Neural progenitor cell (in vitro differentiated cells): Measurements from ENCODE around the gene EPS8. TPM values are rescaled to one million over a fixed set of nuclear protein-coding genes. Genes with fewer than 3 reads are reported as not detected.

ENCODE experiments used
- DNase-seq: peaks from one replicate; pipeline ENCODE4 v3.0.0-alpha.2; 2016; ENCODE audit warnings: low spot score
- H2AFZ ChIP-seq: fragments of 200-600 bp; sonication (generic); replicated peaks from 2 replicates; pipeline ENCODE4 v1.6.1; 2016; ENCODE audit warnings: antibody characterized with exemption
- H3F3A ChIP-seq: fragments of 200-600 bp; sonication (generic); 2 replicates; pipeline ENCODE4 v1.6.1; 2016; ENCODE audit warnings: antibody characterized with exemption, low read depth
- H3K27ac ChIP-seq: fragments of 200-600 bp; sonication (generic); 2 replicates; pipeline ENCODE4 v1.5.1; 2016; ENCODE audit warnings: mild to moderate bottlenecking
- H3K27me3 ChIP-seq: fragments of 200-600 bp; sonication (generic); 2 replicates; pipeline ENCODE4 v1.6.1; 2016; ENCODE audit warnings: mild to moderate bottlenecking, moderate library complexity
- H3K36me3 ChIP-seq: fragments of 200-600 bp; sonication (generic); 2 replicates; pipeline ENCODE4 v1.5.1; 2016
- H3K4me1 ChIP-seq: fragments of 200-600 bp; sonication (generic); 2 replicates; pipeline ENCODE4 v1.6.1; 2016; ENCODE audit warnings: mixed run types
- H3K4me2 ChIP-seq: fragments of 200-600 bp; sonication (generic); 2 replicates; pipeline ENCODE4 v1.6.1; 2016
- H3K4me3 ChIP-seq: fragments of 200-600 bp; sonication (generic); 2 replicates; pipeline ENCODE4 v1.5.1; 2016
- H3K79me2 ChIP-seq: fragments of 200-600 bp; sonication (generic); 2 replicates; pipeline ENCODE4 v1.6.1; 2016; ENCODE audit warnings: low read depth
- H3K9ac ChIP-seq: fragments of 200-600 bp; sonication (generic); 2 replicates; pipeline ENCODE4 v1.6.1; 2016
- H3K9me3 ChIP-seq: fragments of 200-600 bp; sonication (generic); 2 replicates; pipeline ENCODE4 v1.5.1; 2016; ENCODE audit warnings: low read depth
- H4K20me1 ChIP-seq: fragments of 200-600 bp; sonication (generic); 2 replicates; pipeline ENCODE4 v1.6.1; 2016; ENCODE audit warnings: low read depth
- H3K27ac Mint-ChIP-seq: 3 replicates; pipeline ENCODE4 v1.8.0; 2021; ENCODE audit warnings: mixed read lengths
- H3K27me3 Mint-ChIP-seq: 2 replicates; pipeline ENCODE4 v1.8.0; 2022; ENCODE audit warnings: low read depth, mild to moderate bottlenecking, inconsistent platforms, moderate library complexity, mixed read lengths; ENCODE audit not compliant: insufficient read depth
- H3K36me3 Mint-ChIP-seq: 3 replicates; pipeline ENCODE4 v1.8.0; 2021; ENCODE audit warnings: mixed read lengths
- H3K4me1 Mint-ChIP-seq: 3 replicates; pipeline ENCODE4 v1.8.0; 2021; ENCODE audit warnings: mixed read lengths
- H3K4me3 Mint-ChIP-seq: 3 replicates; pipeline ENCODE4 v1.8.0; 2021; ENCODE audit warnings: mild to moderate bottlenecking, moderate library complexity, mixed read lengths
- H3K9me3 Mint-ChIP-seq: 3 replicates; pipeline ENCODE4 v1.8.0; 2020; ENCODE audit warnings: mixed read lengths
- CTCF ChIP-seq: fragments of 200-600 bp; sonication (generic); IDR thresholded peaks from 2 replicates; pipeline ENCODE4 v1.5.1; 2017; ENCODE audit warnings: antibody characterized with exemption, mild to moderate bottlenecking
- EZH2 ChIP-seq: fragments of 200-600 bp; sonication (generic); IDR thresholded peaks from 2 replicates; pipeline ENCODE4 v1.6.1; 2017; ENCODE audit warnings: antibody characterized with exemption, mild to moderate bottlenecking, moderate library complexity
- EZH2phosphoT487 ChIP-seq: fragments of 200-600 bp; sonication (generic); IDR thresholded peaks from 2 replicates; pipeline ENCODE4 v1.6.1; 2017; ENCODE audit warnings: antibody characterized with exemption
- total RNA-seq: library from RNA; depleted of rRNA; stranded (reverse); fragments of >200 nt; gene quantifications from 2 replicates; pipeline ENCODE4 v1.2.3, GENCODE V29; 2015; ENCODE audit warnings: low replicate concordance

Gene EPS8
- total RNA-seq, 1 donor from 2014 or later = 17.0 TPM

GRCh38 chr12:15599266-15600037 is 189.7 kb downstream of the EPS8 start:
- Mint-ChIP-seq H3K36me3 (no peaks in the 10 kb centered on the region), H3K27me3 (no peaks in the 10 kb centered on the region), H3K27ac (no peak overlapping the region)

GRCh38 chr12:15597125-15597830 is 191.9 kb downstream of the EPS8 start:
- Mint-ChIP-seq H3K4me1 (peaks cover 3% of the 10 kb centered on the region), H3K9me3 (peaks cover under 1% of the 10 kb centered on the region), H3K36me3 (no peaks in the 10 kb centered on the region), H3K27me3 (no peaks in the 10 kb centered on the region), H3K27ac (no peak overlapping the region), H3K4me3 (no peak overlapping the region)
- DNase-seq = no peak
- Histone ChIP-seq H3K9ac (no peak overlapping the region), H3K4me1 (no peaks in the 10 kb centered on the region), H3K9me3 (no peaks in the 10 kb centered on the region), H3K4me3 (no peak overlapping the region), H3K27ac (no peak overlapping the region), H2AFZ (no peak overlapping the region), H3F3A (no peaks in the 10 kb centered on the region), H3K4me2 (no peak overlapping the region), H3K27me3 (no peaks in the 10 kb centered on the region), H3K79me2 (no peaks in the 10 kb centered on the region), H3K36me3 (no peaks in the 10 kb centered on the region), H4K20me1 (no peaks in the 10 kb centered on the region)
- TF ChIP-seq EZH2phosphoT487 (no peak), CTCF (no peak), EZH2 (no peak)

More at GRCh38 chr12:15599266-15600037, 189.7 kb downstream of the EPS8 start:
- no peaks in the 10 kb centered on the region for H3K36me3 ChIP-seq
- no peaks in the 10 kb centered on the region for H3F3A ChIP-seq
- TF ChIP-seq EZH2phosphoT487 (no peak), EZH2 (no peak), CTCF (no peak)
- Mint-ChIP-seq H3K4me3 (no peak overlapping the region), H3K4me1 (peaks cover 12% of the 10 kb centered on the region), H3K9me3 (no peaks in the 10 kb centered on the region)
- H3K79me2 ChIP-seq = no peaks in the 10 kb centered on the region
- H3K27me3 ChIP-seq = no peaks in the 10 kb centered on the region
- no peak overlapping the region for H2AFZ ChIP-seq
- no peaks in the 10 kb centered on the region for H3K4me1 ChIP-seq
- H3K9me3 ChIP-seq = no peaks in the 10 kb centered on the region
- H3K27ac ChIP-seq = no peak overlapping the region
- no peak overlapping the region for H3K4me3 ChIP-seq
- H4K20me1 ChIP-seq = no peaks in the 10 kb centered on the region
- DNase-seq = no peak
- H3K4me2 ChIP-seq = no peak overlapping the region
- H3K9ac ChIP-seq = no peak overlapping the region

DNA sequence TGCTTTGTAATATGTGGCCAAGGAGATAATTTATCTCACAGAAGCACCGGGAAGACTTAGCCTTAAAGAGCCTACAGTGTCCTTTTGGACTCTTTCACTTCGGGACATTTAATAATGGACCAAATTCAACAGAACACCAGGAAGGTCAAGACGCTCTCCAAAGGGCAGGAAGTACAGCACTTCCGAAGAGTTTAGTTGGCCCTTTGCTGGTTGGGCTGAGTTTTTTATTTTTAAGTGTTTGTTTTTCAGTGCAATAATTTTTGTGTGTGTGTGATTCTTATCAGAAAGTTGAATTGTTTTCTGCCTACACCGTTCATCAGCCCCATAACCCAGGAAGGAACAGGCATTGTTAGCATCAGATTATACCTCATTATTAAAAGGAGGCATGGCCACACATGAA is 193.0 kb downstream of the EPS8 start:
- Histone ChIP-seq H3F3A (no peaks in the 10 kb centered on the region), H3K4me2 (no peak overlapping the region), H3K36me3 (no peaks in the 10 kb centered on the region), H3K27me3 (no peaks in the 10 kb centered on the region), H3K4me3 (no peak overlapping the region), H3K9me3 (no peaks in the 10 kb centered on the region), H4K20me1 (no peaks in the 10 kb centered on the region), H3K79me2 (no peaks in the 10 kb centered on the region), H3K27ac (no peak overlapping the region), H3K9ac (no peak overlapping the region), H2AFZ (no peak overlapping the region), H3K4me1 (no peaks in the 10 kb centered on the region)
- TF ChIP-seq EZH2phosphoT487 (no peak), CTCF (no peak), EZH2 (no peak)
- Mint-ChIP-seq H3K4me3 (no peak overlapping the region), H3K27me3 (no peaks in the 10 kb centered on the region), H3K27ac (no peak overlapping the region), H3K36me3 (no peaks in the 10 kb centered on the region), H3K9me3 (peaks cover 2% of the 10 kb centered on the region), H3K4me1 (no peaks in the 10 kb centered on the region)
- DNase-seq = no peak
